Prostate gland (tissue), 2 donors: ENCODE results near the gene RPS15. TPM values are rescaled to one million over a fixed set of nuclear protein-coding genes. Genes with fewer than 3 reads are reported as not detected.

Source experiments
- DNase-seq: peaks from one replicate; pipeline ENCODE4 v3.0.0-alpha.2; 2019; ENCODE audit warnings: low spot score
- H3K27ac ChIP-seq, 2 donors: fragments of 200-600 bp; sonication (generic); 2 replicates each; pipeline ENCODE4 v1.5.1; 2017 to 2019
- H3K27me3 ChIP-seq: fragments of 200-600 bp; sonication (generic); replicated peaks from 2 replicates; pipeline ENCODE4 v1.5.1; 2019; ENCODE audit not compliant: insufficient read depth
- H3K36me3 ChIP-seq, 2 donors: fragments of 200-600 bp; sonication (generic); 1 replicate in 1 of 2; 2 replicates in 1 of 2; pipeline versions ENCODE4 v1.5.1 to v1.8.1; 2017 to 2019
- H3K4me1 ChIP-seq: fragments of 200-600 bp; sonication (generic); replicated peaks from 2 replicates; pipeline ENCODE4 v1.5.1; 2019
- H3K4me3 ChIP-seq, 2 donors: fragments of 200-600 bp; sonication (generic); 2 replicates each; pipeline ENCODE4 v1.5.1; 2017 to 2019
- H3K9me3 ChIP-seq: fragments of 200-600 bp; sonication (generic); 2 replicates; pipeline ENCODE4 v1.5.1; 2017
- CTCF ChIP-seq, 4 experiments: fragments of 200-600 bp in 2 of 4; fragments of 450-650 bp in 2 of 4; sonication (generic) in 2 of 4; IDR thresholded peaks; 1 replicate in 3 of 4; 2 replicates in 1 of 4; pipeline ENCODE4 v1.5.1; 2016 to 2019; ENCODE audit warnings: antibody characterized with exemption in 4 of 4, mild to moderate bottlenecking in 2 of 4, moderate library complexity in 2 of 4
- POLR2A ChIP-seq: fragments of 450-650 bp; IDR thresholded peaks from one replicate; pipeline ENCODE4 v1.6.1; 2016; ENCODE audit warnings: antibody characterized with exemption, mild to moderate bottlenecking
- POLR2AphosphoS5 ChIP-seq: sonication (generic); formaldehyde crosslinking; IDR thresholded peaks from one replicate; pipeline ENCODE4 v1.6.1; 2017; ENCODE audit warnings: antibody characterized with exemption
- WGBS: methylation state at CpG from one replicate; pipeline ENCODE4 v1.1.5; 2018; 5-methylcytosine and 5-hydroxymethylcytosine counted together
- intact Hi-C: fragments of 100-400 bp; cut with DNase I; formaldehyde crosslinking; loops from one replicate; pipeline ENCODE4 v1.14.2; 2022
- total RNA-seq, 2 donors: library from RNA; depleted of rRNA; stranded (reverse); fragments of >200 nt; gene quantifications; one replicate each; pipeline ENCODE4 v1.1.0, GENCODE V29; 2016

Gene RPS15
- total RNA-seq, 2 donors from 2014 or later = 3,102 to 5,853 TPM

- Histone ChIP-seq H3K27ac (no peak overlapping the region), H3K4me3 (no peak overlapping the region), H3K27me3 (no peaks in the 10 kb centered on the region), H3K9me3 (no peaks in the 10 kb centered on the region), H3K4me1 (no peaks in the 10 kb centered on the region), H3K36me3 (no peaks in the 10 kb centered on the region)
- DNase-seq = no peak
- TF ChIP-seq POLR2AphosphoS5 (no peak), POLR2A (no peak), CTCF (IDR thresholded peaks at IDR 0.05) (no peak)
- 92% methylated on average over 11 of the region's 11 CpGs for WGBS
- intact Hi-C loops = no loop called here
Measured at GRCh38 chr19:1488282-1488601, 50.0 kb downstream of the RPS15 start.

GRCh38 chr19:1489463-1490310, 51.5 kb downstream of the RPS15 start:
- no peaks in the 10 kb centered on the region for H3K9me3 ChIP-seq
- H3K4me3 ChIP-seq = peak overlapping the region; percentile 36 to 38
- peak overlapping the region; percentile 70 to 81 for H3K27ac ChIP-seq
- intact Hi-C loops = no loop called here
- DNase-seq = no peak
- TF ChIP-seq POLR2AphosphoS5 (no peak), POLR2A (no peak), CTCF (IDR thresholded peaks at IDR 0.05) (no peak)
- 24% methylated on average over 34 of the region's 37 CpGs for WGBS
- no peaks in the 10 kb centered on the region for H3K27me3 ChIP-seq
- no peaks in the 10 kb centered on the region for H3K4me1 ChIP-seq
- H3K36me3 ChIP-seq = no peaks in the 10 kb centered on the region

Other genes with a start within 250 kb of the RPS15 start
- 100 to 1,000 TPM in 1 of 2 donors, 10 to 100 TPM in 1; 75.1 to 157 TPM for gene STK11, start 232.6 kb upstream of the RPS15 start, total RNA-seq
- 1 to 10 TPM in 1 of 2 donors, under 1 TPM in 1; 0.68 to 4.4 TPM for gene CBARP, start 200.4 kb upstream of the RPS15 start, total RNA-seq
- gene ATP5F1D, start 196.6 kb upstream of the RPS15 start, total RNA-seq = 100 to 1,000 TPM; 109 to 151 TPM
- gene MIDN, start 189.8 kb upstream of the RPS15 start, total RNA-seq = 10 to 100 TPM; 35.8 to 42.9 TPM
- gene CIRBP, start 169.1 kb upstream of the RPS15 start, total RNA-seq = 100 to 1,000 TPM; 753 to 863 TPM
- 10 to 100 TPM; 95.1 to 98.7 TPM for gene FAM174C, start 162.9 kb upstream of the RPS15 start, total RNA-seq
- gene EFNA2, start 152.5 kb upstream of the RPS15 start, total RNA-seq = not detected
- 100 to 1,000 TPM; 147 to 202 TPM for gene NDUFS7, start 54.5 kb upstream of the RPS15 start, total RNA-seq
- gene GAMT, start 36.9 kb upstream of the RPS15 start, total RNA-seq = 100 to 1,000 TPM; 100 to 183 TPM
- gene DAZAP1, start 30.8 kb upstream of the RPS15 start, total RNA-seq = 10 to 100 TPM; 58.6 to 74.1 TPM
- 1 to 10 TPM in 1 of 2 donors, under 1 TPM in 1; 0.05 to 2.2 TPM for gene APC2, start 11.7 kb downstream of the RPS15 start, total RNA-seq
- gene C19orf25, start 40.8 kb downstream of the RPS15 start, total RNA-seq = 10 to 100 TPM; 54.0 to 93.0 TPM
- gene PCSK4, start 52.0 kb downstream of the RPS15 start, total RNA-seq = 10 to 100 TPM in 1 of 2 donors, 1 to 10 TPM in 1; 8.1 to 22.9 TPM
- gene REEP6, start 52.8 kb downstream of the RPS15 start, total RNA-seq = 100 to 1,000 TPM in 1 of 2 donors, 10 to 100 TPM in 1; 61.9 to 349 TPM
- gene ADAMTSL5, start 74.6 kb downstream of the RPS15 start, total RNA-seq = 10 to 100 TPM in 1 of 2 donors, under 1 TPM in 1; 0.82 to 14.5 TPM
- gene PLK5, start 85.7 kb downstream of the RPS15 start, total RNA-seq = 10 to 100 TPM in 1 of 2 donors, not detected in 1; 28.8 TPM
- gene MEX3D, start 129.9 kb downstream of the RPS15 start, total RNA-seq = 10 to 100 TPM; 60.6 to 87.0 TPM
- gene MBD3, start 154.5 kb downstream of the RPS15 start, total RNA-seq = 100 to 1,000 TPM; 100 to 166 TPM
- 100 to 1,000 TPM in 1 of 2 donors, 10 to 100 TPM in 1; 87.1 to 108 TPM for gene UQCR11, start 167.1 kb downstream of the RPS15 start, total RNA-seq
- 100 to 1,000 TPM in 1 of 2 donors, 10 to 100 TPM in 1; 91.5 to 332 TPM for gene TCF3, start 214.2 kb downstream of the RPS15 start, total RNA-seq